Subcutaneous abdominal adipose tissue (tissue), 5 donors: ENCODE data around the gene CRISPLD2.

Experiments
- H3K27ac ChIP-seq: one replicate; pipeline ENCODE4 v1.7.0; 2013; ENCODE audit warnings: low read depth, mild to moderate bottlenecking, inconsistent platforms, low read length, moderate library complexity
- H3K27me3 ChIP-seq, 5 donors: one replicate each; pipeline ENCODE4 v1.7.0; 2013; ENCODE audit warnings: low read length in 5 of 5, inconsistent platforms in 1 of 5; ENCODE audit not compliant: control insufficient read depth in 5 of 5, insufficient read depth in 4 of 5
- H3K36me3 ChIP-seq, 5 donors: one replicate each; pipeline ENCODE4 v1.7.0; 2013; ENCODE audit warnings: low read length in 5 of 5; ENCODE audit not compliant: control insufficient read depth in 5 of 5, insufficient read depth in 5 of 5
- H3K4me1 ChIP-seq, 5 donors: one replicate each; pipeline ENCODE4 v1.7.0; 2013; ENCODE audit warnings: low read length in 5 of 5, mild to moderate bottlenecking in 3 of 5, moderate library complexity in 1 of 5; ENCODE audit not compliant: control insufficient read depth in 5 of 5, insufficient read depth in 5 of 5
- H3K4me3 ChIP-seq, 5 donors: one replicate each; pipeline ENCODE4 v1.7.0; 2013; ENCODE audit warnings: low read length in 5 of 5, low read depth in 1 of 5
- H3K9ac ChIP-seq, 5 donors: one replicate each; pipeline ENCODE4 v1.7.0; 2013; ENCODE audit warnings: low read length in 5 of 5, mild to moderate bottlenecking in 4 of 5, moderate library complexity in 3 of 5
- H3K9me3 ChIP-seq, 5 donors: one replicate each; pipeline ENCODE4 v1.7.0; 2013; ENCODE audit warnings: low read length in 5 of 5; ENCODE audit not compliant: control insufficient read depth in 5 of 5
- donor health status: healthy.
- donor health status: healthy.
- donor health status: healthy.
- donor health status: healthy.
- donor health status: healthy.

The CRISPLD2 gene

DNA sequence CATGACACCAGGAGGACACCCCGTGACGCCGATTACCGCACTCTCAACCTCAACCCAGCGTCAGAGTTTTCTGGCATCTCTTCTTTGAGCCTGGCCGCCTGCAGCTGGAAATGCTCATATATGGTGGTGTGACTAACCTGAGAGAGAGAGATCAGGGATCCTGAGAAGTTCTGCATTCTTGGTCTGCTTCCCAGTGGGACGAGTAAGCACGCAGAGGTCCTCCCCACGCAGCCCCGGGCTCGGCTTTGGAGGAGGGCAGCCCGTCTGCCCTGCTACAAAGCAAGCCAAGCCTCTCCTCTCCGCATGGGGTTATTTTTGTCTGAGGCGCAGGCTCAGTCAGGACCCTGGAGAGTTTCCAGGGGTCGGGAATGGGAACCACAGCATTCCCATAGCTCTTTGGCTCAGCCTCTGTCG, 16.5 kb downstream of the CRISPLD2 start:
- Histone ChIP-seq H3K27ac (no peak overlapping the region), H3K4me1 (peaks cover 0 to 26% (median 21%) of the 10 kb centered on the region in 5 donors), H3K36me3 (peaks cover 0 to 7% (median 0%) of the 10 kb centered on the region in 5 donors), H3K9me3 (no peaks in the 10 kb centered on the region), H3K9ac (no peak overlapping the region), H3K27me3 (peaks cover 0 to 22% (median 10%) of the 10 kb centered on the region in 5 donors), H3K4me3 (no peak overlapping the region)

DNA sequence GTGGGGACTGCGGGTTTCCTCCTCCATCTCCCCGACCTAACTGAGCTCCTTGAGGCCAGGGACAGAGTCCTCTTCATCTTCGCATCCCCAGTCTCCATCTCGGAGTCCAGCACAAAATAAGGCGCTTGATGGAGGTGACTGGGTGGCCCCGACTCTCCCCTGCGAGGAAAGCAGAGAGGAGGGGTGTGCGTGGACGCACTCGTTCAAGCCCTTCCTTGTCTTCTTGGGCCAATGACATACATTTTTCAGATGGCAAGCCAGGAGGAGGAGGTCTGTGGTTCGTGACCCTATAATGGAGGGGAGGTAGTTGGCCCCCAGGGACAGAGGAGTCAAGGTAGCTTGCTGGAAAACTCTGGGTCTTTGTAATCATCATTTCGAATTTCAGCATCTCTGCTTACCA, 17.2 kb downstream of the CRISPLD2 start:
- peaks cover 0 to 7% (median 0%) of the 10 kb centered on the region in 5 donors for H3K36me3 ChIP-seq
- H3K9me3 ChIP-seq, result no peaks in the 10 kb centered on the region
- no peak overlapping the region for H3K4me3 ChIP-seq
- H3K9ac ChIP-seq, result no peak overlapping the region
- H3K4me1 ChIP-seq, result peaks cover 0 to 23% (median 17%) of the 10 kb centered on the region in 5 donors
- peaks cover 0 to 23% (median 14%) of the 10 kb centered on the region in 5 donors for H3K27me3 ChIP-seq
- H3K27ac ChIP-seq, result no peak overlapping the region

DNA sequence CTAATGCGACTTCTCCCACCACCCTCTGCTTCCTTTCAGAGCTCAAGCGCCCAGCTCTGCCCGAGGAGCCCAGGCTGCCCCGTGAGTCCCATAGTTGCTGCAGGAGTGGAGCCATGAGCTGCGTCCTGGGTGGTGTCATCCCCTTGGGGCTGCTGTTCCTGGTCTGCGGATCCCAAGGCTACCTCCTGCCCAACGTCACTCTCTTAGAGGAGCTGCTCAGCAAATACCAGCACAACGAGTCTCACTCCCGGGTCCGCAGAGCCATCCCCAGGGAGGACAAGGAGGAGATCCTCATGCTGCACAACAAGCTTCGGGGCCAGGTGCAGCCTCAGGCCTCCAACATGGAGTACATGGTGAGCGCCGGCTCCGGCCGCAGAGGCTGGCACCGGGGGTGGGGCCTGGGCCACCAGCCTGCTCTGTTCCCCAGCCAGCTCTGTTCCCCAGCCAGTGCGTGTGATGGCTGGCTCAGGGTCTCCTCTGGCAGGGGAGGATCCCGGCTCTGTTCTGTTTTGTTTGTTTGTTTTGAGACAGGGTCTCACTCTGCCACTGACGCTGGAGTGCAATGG, 18.7 kb downstream of the CRISPLD2 start:
- peaks cover 0 to 10% (median 6%) of the 10 kb centered on the region in 5 donors for H3K4me1 ChIP-seq
- H3K4me3 ChIP-seq, result no peak overlapping the region
- H3K27me3 ChIP-seq, result peaks cover 0 to 23% (median 19%) of the 10 kb centered on the region in 5 donors
- peaks cover 0 to 7% (median 0%) of the 10 kb centered on the region in 5 donors for H3K36me3 ChIP-seq
- H3K9ac ChIP-seq, result no peak overlapping the region
- H3K27ac ChIP-seq, result no peak overlapping the region
- H3K9me3 ChIP-seq, result no peaks in the 10 kb centered on the region

DNA sequence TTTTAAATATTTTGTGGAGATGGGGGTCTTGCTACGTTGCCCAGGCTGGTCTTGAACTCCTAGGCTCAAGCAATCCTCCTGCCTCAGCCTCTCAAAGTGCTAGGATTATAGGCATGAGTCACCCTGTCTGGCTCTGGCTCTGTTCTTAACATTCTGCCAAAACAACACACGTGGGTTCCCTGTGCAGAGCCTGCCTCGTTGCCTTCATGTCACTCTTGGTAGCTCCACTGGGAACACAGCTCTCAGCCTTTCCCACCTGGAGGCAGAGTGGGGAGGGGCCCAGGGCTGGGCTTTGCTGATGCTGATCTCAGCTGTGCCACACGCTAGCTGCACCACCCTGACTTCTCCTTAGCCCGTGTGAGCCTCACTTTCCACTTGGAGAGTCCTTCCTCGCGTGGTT, 19.3 kb downstream of the CRISPLD2 start:
- Histone ChIP-seq H3K9ac (no peak overlapping the region), H3K4me1 (peaks cover 0 to 15% (median 11%) of the 10 kb centered on the region in 5 donors), H3K4me3 (no peak overlapping the region), H3K9me3 (no peaks in the 10 kb centered on the region), H3K27ac (no peak overlapping the region), H3K36me3 (peaks cover 0 to 7% (median 0%) of the 10 kb centered on the region in 5 donors), H3K27me3 (peaks cover 0 to 23% (median 19%) of the 10 kb centered on the region in 5 donors)

DNA sequence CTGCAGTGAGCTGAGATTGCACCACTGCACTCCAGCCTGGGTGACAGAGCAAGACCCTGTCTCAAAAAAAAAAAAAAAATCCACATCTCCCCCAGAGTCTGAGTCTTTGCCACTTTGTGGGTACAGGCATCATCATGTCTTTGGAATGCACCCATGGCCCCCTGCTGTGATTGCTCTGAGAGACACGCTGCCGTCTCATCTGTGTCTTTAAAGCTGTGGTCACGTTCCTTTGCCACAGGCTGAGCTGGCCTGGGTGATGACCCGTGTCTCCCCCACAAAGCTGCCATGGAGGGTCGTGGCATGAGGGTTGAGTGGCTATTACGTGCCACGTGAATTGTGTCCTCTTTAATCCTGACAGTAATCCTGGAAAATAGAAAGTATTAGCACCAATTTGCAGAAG, 20.2 kb downstream of the CRISPLD2 start:
- peaks cover 0 to 17% (median 12%) of the 10 kb centered on the region in 5 donors for H3K4me1 ChIP-seq
- H3K9ac ChIP-seq, result no peak overlapping the region
- H3K27me3 ChIP-seq, result peaks cover 0 to 23% (median 19%) of the 10 kb centered on the region in 5 donors
- peaks cover 0 to 7% (median 0%) of the 10 kb centered on the region in 5 donors for H3K36me3 ChIP-seq
- H3K9me3 ChIP-seq, result no peaks in the 10 kb centered on the region
- H3K4me3 ChIP-seq, result no peak overlapping the region
- H3K27ac ChIP-seq, result no peak overlapping the region

DNA sequence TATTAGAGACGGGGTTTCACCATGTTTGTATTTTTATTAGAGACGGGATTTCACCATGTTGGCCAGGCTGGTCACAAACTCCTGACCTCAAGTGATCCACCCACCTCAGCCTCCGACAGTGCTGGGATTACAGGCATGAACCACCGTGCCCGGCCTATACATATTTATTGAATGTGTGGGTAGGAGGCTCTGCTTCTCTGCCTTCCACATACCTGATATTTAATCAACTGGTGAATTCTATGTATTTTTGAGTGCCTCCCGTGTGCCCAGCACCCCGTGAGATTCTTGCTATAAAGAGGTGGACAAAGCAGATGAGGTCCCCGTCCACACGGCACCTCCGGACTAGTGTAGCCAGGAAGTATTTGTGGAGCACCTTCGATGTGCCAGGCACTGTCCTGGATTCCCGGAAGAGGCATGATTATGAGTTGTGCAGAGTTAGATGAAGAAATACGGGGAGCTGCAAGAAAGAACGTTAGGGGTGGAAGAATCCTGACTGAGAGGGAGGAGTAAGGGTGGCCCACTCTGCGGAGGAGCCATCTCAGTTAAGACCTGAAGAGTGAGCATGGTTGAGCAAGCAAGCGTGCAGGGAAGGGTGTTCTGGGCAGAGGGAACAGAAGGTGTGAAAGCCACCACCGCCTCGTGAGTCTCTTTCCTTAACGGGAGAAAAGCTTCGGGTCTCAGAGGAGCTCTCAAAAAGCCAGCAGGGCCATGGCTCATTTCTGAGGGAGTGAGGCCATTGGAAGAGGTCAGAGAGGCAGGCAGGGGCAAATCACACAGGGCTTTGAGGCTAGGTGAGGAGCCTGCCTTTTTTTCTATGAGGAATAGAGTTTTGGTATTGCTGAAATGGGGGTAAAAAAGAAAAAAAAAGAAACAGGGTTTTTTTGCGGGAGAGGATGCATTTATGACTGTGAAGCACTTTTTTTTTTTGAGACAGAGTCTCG, 21.2 kb downstream of the CRISPLD2 start:
- Histone ChIP-seq H3K9ac (no peak overlapping the region), H3K27me3 (peaks cover 0 to 23% (median 19%) of the 10 kb centered on the region in 5 donors), H3K9me3 (no peaks in the 10 kb centered on the region), H3K36me3 (peaks cover 0 to 7% (median 0%) of the 10 kb centered on the region in 5 donors), H3K4me3 (no peak overlapping the region), H3K4me1 (peaks cover 0 to 12% (median 10%) of the 10 kb centered on the region in 5 donors), H3K27ac (no peak overlapping the region)

DNA sequence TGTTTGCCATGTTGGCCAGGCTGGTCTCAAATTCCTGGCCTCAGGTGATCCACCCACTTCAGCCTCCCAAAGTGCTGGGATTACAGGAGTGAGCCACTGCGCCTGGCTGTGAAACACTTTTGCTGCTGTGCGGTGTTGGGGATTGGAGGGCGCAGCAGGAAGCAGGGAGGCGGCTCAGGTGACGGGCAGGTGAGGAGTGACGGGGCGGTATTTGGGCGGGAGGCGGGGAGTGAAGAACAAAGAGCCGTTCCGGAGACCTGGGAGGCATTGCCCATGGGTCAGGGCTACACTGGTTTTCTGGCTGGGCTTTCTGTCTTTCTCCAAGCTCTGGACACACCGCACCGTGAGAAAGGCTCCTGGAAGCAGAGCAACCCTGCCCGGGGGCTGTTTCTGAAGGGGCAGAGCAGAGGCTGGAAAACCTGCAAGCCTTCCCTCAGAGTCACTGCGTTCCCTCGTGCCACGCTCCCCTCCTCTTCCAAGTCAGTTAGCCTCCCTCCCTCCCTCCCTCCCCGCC, 22.1 kb downstream of the CRISPLD2 start:
- no peak overlapping the region for H3K4me3 ChIP-seq
- H3K9me3 ChIP-seq, result no peaks in the 10 kb centered on the region
- H3K36me3 ChIP-seq, result peaks cover 0 to 11% (median 0%) of the 10 kb centered on the region in 5 donors
- H3K4me1 ChIP-seq, result peaks cover 0 to 8% (median 5%) of the 10 kb centered on the region in 5 donors
- H3K27ac ChIP-seq, result no peak overlapping the region
- no peak overlapping the region for H3K9ac ChIP-seq
- H3K27me3 ChIP-seq, result peaks cover 0 to 22% (median 14%) of the 10 kb centered on the region in 5 donors

DNA sequence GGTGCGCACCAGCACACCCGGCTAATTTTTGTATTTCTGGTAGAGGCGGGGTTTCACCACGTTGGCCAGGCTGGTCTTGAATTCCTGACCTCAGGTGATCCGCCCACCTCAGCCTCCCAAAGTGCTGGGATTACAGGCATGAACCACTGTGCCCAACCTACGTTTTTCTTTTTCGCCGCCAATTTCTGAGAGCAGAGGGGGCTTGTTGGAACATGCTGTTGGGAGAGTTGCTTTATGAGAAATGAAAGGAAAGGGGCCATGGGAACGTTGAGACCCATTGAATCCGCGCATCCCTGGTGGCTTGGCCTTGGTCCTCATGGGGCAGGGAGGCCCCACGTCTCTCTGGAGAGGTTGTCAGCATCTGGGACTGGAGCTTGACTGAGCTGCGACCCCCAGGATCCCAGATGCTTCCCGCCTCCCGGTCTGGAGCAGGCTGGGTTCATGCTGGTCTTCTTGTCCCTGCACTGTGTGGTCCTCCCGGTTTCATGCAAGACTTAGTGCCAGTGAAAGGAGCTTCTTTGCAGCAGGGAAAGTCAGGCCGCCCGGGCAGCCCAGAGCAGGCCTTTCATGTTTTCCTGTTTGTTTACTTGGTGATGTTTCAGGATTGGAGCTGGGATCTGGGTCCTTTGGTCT, 22.8 kb downstream of the CRISPLD2 start:
- H3K27ac ChIP-seq, result no peak overlapping the region
- H3K27me3 ChIP-seq, result peaks cover 0 to 22% (median 12%) of the 10 kb centered on the region in 5 donors
- H3K36me3 ChIP-seq, result peaks cover 0 to 11% (median 0%) of the 10 kb centered on the region in 5 donors
- peaks cover 0 to 8% (median 5%) of the 10 kb centered on the region in 5 donors for H3K4me1 ChIP-seq
- no peaks in the 10 kb centered on the region for H3K9me3 ChIP-seq
- no peak overlapping the region for H3K4me3 ChIP-seq
- no peak overlapping the region for H3K9ac ChIP-seq

DNA sequence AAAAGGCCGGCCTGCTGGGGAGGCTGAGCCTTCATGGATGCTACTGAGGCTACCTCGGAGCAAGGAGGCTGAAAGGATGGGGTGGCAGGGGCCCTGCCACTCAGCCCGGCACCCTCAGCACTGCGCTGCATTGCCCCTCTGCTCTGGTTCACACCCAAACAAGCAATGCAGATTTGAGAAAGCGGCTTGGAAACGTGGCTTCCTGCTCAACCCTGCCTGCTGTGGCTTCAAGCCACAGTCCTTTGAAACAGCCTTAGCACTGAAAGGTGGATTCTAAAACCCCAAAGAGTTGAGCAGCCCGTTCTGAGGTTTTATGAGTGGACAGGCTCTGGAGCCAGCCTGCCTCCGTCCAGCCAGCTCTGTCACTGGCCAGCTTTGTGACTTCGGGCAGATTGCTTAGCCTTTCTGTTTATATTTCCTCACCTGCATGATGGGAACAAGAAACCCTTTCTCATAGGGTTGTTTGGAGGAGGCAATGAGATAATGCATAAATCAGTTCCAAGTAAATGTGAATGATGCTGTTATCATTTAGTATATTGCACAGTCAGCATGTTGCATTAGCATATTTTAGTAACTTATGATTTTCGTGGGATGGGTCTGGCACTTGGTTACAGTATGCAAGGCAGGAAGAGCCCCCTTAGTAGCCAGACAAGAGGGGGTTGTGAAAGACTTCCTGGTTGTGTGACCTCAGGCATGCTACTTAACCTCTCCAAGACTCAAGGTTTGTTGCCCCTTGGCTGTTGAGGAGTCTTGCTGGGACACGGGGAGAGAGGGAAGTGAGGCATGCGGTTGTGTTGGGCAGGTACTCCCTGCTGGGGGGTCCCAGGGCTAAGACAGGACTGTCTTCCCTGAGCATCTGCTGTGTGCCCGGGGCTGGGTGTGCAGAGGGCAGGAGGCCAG, 23.6 kb downstream of the CRISPLD2 start:
- Histone ChIP-seq H3K9me3 (no peaks in the 10 kb centered on the region), H3K4me3 (no peak overlapping the region), H3K9ac (no peak overlapping the region), H3K36me3 (peaks cover 0 to 11% (median 0%) of the 10 kb centered on the region in 5 donors), H3K27ac (no peak overlapping the region), H3K4me1 (peaks cover 0 to 8% (median 5%) of the 10 kb centered on the region in 5 donors), H3K27me3 (peaks cover 0 to 24% (median 7%) of the 10 kb centered on the region in 5 donors)
